ENCODE measurements around the gene SCFD1. TPM values are rescaled to one million over a fixed set of nuclear protein-coding genes. Genes with fewer than 3 reads are reported as not detected.
"Not testable (repeated sequence)": the region's sequence is repeated elsewhere in the genome, so short reads cannot be mapped to it uniquely, and the experiment has no call there.

The SCFD1 gene
- total RNA-seq, 4 donors from 2014 or later = 31.6 to 48.4 (median 42.5) TPM

- no peak for TF ChIP-seq EP300 (IDR thresholded peaks at IDR 0.05)
- TF ChIP-seq POLR2A (IDR thresholded peaks at IDR 0.05) = no peak
- TF ChIP-seq CTCF (IDR thresholded peaks at IDR 0.05) = no peak
- TF ChIP-seq POLR2AphosphoS5 (IDR thresholded peaks at IDR 0.05) = no peak
- H3K27me3 ChIP-seq = no peaks in the 10 kb centered on the region
- peaks cover 0 to 2% of the 10 kb centered on the region in 2 donors for H3K36me3 ChIP-seq
- H3K4me1 ChIP-seq = peaks cover 7 to 52% (median 10%) of the 10 kb centered on the region in 3 donors
- H3K4me3 ChIP-seq = no peak overlapping the region
- H3K27ac ChIP-seq = no peak overlapping the region
- 83 to 93% methylated on average over 2 to 3 of the region's 3 CpGs for WGBS, 2 donors (ENCODE audit: low coverage in 1 of 2)
- no peak for ATAC-seq
- H3K9me3 ChIP-seq = no peaks in the 10 kb centered on the region
Measured at GRCh38 chr14:30625533-30625932, 3.4 kb downstream of the SCFD1 start.

- not testable (repeated sequence) for H3K27me3 ChIP-seq, H3K9me3 ChIP-seq, H3K4me3 ChIP-seq, ATAC-seq, H3K27ac ChIP-seq
- Histone ChIP-seq H3K4me1 (peaks cover 0 to 29% (median 2%) of the 10 kb centered on the region in 3 donors), H3K36me3 (peaks cover 0 to 34% of the 10 kb centered on the region in 2 donors)
- WGBS, 2 donors (ENCODE audit: low coverage in 1 of 2) = 88 to 93% methylated on average over 6 to 8 of the region's 8 CpGs
Measured at GRCh38 chr14:30629432-30629831, 7.3 kb downstream of the SCFD1 start.

- Histone ChIP-seq H3K9me3 (no peaks in the 10 kb centered on the region), H3K4me1 (peaks cover 0 to 21% (median 2%) of the 10 kb centered on the region in 3 donors), H3K36me3 (peaks cover 0 to 42% of the 10 kb centered on the region in 2 donors), H3K27me3 (no peaks in the 10 kb centered on the region), H3K4me3 (no peak overlapping the region), H3K27ac (no peak overlapping the region)
- no peak for ATAC-seq
- TF ChIP-seq POLR2A (IDR thresholded peaks at IDR 0.05) (no peak), EP300 (IDR thresholded peaks at IDR 0.05) (no peak), POLR2AphosphoS5 (IDR thresholded peaks at IDR 0.05) (no peak), CTCF (IDR thresholded peaks at IDR 0.05) (no peak)
Measured at GRCh38 chr14:30630248-30630647, 8.1 kb downstream of the SCFD1 start.

- no peak overlapping the region for H3K4me3 ChIP-seq
- no peak overlapping the region for H3K27ac ChIP-seq
- TF ChIP-seq EP300 (IDR thresholded peaks at IDR 0.05) (no peak), POLR2AphosphoS5 (IDR thresholded peaks at IDR 0.05) (no peak), CTCF (IDR thresholded peaks at IDR 0.05) (no peak), POLR2A (IDR thresholded peaks at IDR 0.05) (no peak)
- ATAC-seq = no peak
- H3K27me3 ChIP-seq = no peaks in the 10 kb centered on the region
- no peaks in the 10 kb centered on the region for H3K9me3 ChIP-seq
- WGBS, 2 donors (ENCODE audit: low coverage in 1 of 2) = 100% methylated on average over 1 of the region's 1 CpG
- peaks cover 0 to 57% of the 10 kb centered on the region in 2 donors for H3K36me3 ChIP-seq
- H3K4me1 ChIP-seq = no peaks in the 10 kb centered on the region
Measured at GRCh38 chr14:30632730-30633129, 10.6 kb downstream of the SCFD1 start.

GRCh38 chr14:30638926-30639325 is 16.8 kb downstream of the SCFD1 start:
- Histone ChIP-seq H3K36me3 (peaks cover 0 to 72% of the 10 kb centered on the region in 2 donors), H3K27ac (no peak overlapping the region), H3K27me3 (no peaks in the 10 kb centered on the region), H3K4me3 (no peak overlapping the region), H3K4me1 (no peaks in the 10 kb centered on the region), H3K9me3 (no peaks in the 10 kb centered on the region)
- 80 to 89% methylated on average over 1 to 3 of the region's 3 CpGs for WGBS, 2 donors (ENCODE audit: low coverage in 1 of 2)
- TF ChIP-seq CTCF (IDR thresholded peaks at IDR 0.05) (no peak), POLR2AphosphoS5 (IDR thresholded peaks at IDR 0.05) (no peak), EP300 (IDR thresholded peaks at IDR 0.05) (no peak), POLR2A (IDR thresholded peaks at IDR 0.05) (no peak)
- no peak for ATAC-seq

Measured in gastroesophageal sphincter (tissue), 4 donors.